CD4-positive, alpha-beta T cell treated with Interferon alpha-2 for 1 hour (primary cell): ENCODE measurements around the gene LSM3.

ENCODE experiments used
- DNase-seq, 2 donors: peaks; one replicate each; pipeline ENCODE4 v3.0.0-alpha.2; 2020 to 2022

Gene LSM3

DNA sequence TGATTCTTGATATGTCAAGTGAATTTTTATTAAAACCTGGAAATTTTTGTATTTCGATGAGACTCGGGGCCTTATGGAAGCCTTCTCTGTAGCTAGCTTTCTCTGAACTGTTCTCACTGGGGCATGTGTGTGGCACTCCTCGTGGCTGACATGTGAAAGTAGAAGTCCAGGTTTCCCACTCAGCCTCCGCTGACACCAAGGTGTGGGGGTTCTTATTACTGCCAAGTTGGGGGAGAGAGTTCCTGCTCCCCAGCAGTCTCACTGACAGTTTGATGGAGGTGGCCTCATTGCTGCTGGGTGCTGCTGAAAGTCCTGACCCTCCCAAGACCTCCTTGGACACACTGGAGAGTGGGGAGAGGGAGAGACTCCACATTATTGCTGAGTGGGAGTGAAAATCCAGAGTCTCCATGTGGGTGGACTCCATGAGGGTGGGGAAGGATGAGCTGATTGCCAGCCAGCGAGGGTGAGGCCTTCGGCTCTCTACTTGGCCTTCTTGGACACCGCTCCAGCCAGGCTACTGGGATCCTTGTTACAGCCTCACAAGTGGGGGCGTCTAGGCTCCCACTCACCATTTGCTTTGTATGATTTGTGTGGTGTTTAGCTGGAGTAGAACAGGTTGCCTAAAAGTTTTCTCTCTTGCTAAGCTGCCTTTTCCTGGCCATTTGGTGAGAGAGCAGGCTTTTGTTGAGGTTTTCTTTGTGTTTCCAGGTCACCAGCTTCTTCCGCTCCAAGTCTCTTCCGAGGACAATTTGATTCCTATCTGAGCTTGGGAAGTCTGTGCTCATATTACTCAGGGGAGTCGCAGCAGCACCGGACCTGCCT is 64.1 kb downstream of the LSM3 start:
- no peak for DNase-seq

- DNase-seq = no peak
These were observed 65.2 kb downstream of the LSM3 start for GRCh38 chr3:14243782-14244181.

DNA sequence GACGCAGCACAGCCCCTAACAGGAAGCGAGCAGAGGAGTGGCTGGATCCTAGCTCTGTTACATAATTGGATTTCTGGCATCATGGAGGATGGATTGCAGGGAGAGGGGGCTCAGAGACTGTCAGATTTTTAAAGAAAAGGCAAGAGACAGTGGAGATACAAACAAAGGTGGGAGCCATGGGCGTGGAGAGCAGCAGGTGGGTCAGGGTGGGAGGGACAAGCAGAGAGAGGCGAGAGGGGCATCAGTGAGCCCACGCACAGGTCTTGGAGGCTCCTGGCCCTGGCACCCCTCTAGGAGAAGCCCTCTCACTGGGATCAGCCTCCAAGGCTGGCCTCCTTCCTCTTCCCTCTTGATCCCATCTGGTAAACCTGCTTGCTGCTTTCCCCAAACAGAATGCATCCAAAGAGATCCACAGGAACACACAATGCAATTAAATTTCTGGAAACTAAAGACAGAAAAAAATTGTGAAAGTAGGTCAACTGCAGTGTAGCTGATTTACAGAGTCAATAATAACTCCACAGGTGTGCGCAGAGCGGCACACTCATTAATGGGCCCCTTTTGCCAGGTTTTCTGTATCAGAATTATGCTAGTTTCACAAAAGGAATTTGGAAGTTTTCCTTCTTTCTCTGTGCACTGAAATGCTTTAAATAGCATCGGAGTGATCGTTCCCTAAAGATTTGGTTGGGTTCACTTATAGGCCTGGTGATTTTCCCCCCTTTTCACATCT is 66.1 kb downstream of the LSM3 start:
- no peak for DNase-seq

- no peak for DNase-seq
These were observed 66.6 kb downstream of the LSM3 start for GRCh38 chr3:14245248-14245639.

DNA sequence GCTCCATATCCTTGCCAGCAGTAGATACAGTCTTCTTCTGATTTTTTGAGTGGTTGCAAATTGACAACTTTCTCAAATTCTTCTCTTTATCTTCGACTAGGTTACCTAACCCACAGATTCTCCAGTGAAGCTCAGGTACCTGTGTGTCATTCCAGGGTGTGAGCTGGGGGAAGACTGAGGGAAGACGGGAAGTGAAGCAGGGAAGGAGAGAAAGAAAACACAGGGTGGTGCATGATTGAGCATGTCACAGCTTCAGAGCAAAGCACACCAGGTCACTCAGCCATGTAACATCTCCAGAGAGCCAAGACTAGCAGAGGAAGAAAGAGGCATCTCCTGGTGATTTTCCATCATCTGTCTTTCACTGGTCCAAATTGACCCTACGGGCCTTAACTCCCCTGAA is 67.2 kb downstream of the LSM3 start:
- no peak for DNase-seq

DNA sequence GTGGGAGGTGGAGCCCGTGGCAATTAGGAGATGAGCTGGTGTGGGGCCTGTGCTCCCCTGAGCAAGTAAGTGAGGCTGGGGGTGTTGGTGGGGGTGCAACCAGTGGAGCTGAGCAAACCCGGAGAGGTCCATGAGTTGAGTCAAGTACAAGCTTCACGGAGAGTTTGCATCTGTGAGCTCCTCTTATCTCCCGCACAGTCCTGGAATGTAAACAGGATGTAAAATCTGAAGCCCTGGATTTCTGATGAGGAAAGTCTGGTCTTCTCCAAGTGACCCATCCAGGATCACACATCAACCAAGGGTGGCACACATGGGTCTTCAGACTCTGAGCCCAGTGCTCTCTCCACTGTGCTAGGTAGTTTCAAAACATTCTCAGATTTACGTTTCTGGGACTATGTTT is 67.8 kb downstream of the LSM3 start:
- DNase-seq = no peak

- no peak for DNase-seq
These were observed 69.8 kb downstream of the LSM3 start for GRCh38 chr3:14248477-14248848.

- DNase-seq = no peak
These were observed 70.4 kb downstream of the LSM3 start for GRCh38 chr3:14248849-14249523.
